Suprapubic skin (tissue), 4 donors: Measurements from ENCODE around the gene NPIPA3. TPM values are rescaled to one million over a fixed set of nuclear protein-coding genes. Genes with fewer than 3 reads are reported as not detected.
"Not testable (repeated sequence)": the region's sequence is repeated elsewhere in the genome, so short reads cannot be mapped to it uniquely, and the experiment has no call there.

Experiments
- DNase-seq, 2 donors: peaks; one replicate each; pipeline ENCODE4 v3.0.0-alpha.2; 2019; ENCODE audit warnings: low spot score in 2 of 2
- H3K27ac ChIP-seq: fragments of 200-600 bp; sonication (generic); one replicate; pipeline ENCODE4 v1.5.1; 2019
- H3K27me3 ChIP-seq: fragments of 200-600 bp; sonication (generic); one replicate; pipeline ENCODE4 v1.5.1; 2019
- H3K36me3 ChIP-seq: fragments of 200-600 bp; sonication (generic); one replicate; pipeline ENCODE4 v1.5.1; 2019
- H3K4me1 ChIP-seq: fragments of 200-600 bp; sonication (generic); one replicate; pipeline ENCODE4 v1.5.1; 2019
- H3K4me3 ChIP-seq: fragments of 200-600 bp; sonication (generic); one replicate; pipeline ENCODE4 v1.5.1; 2019; ENCODE audit warnings: mild to moderate bottlenecking
- H3K9me3 ChIP-seq: fragments of 200-600 bp; sonication (generic); one replicate; pipeline ENCODE4 v1.5.1; 2019
- CTCF ChIP-seq, 2 donors: fragments of 200-600 bp in 1 of 2; fragments of 450-650 bp in 1 of 2; sonication (generic) in 1 of 2; IDR thresholded peaks; one replicate each; pipeline ENCODE4 v1.5.1; 2016 to 2019; ENCODE audit warnings: antibody characterized with exemption in 2 of 2, mild to moderate bottlenecking in 1 of 2, moderate library complexity in 1 of 2
- EP300 ChIP-seq: sonication (generic); formaldehyde crosslinking; IDR thresholded peaks from one replicate; pipeline ENCODE4 v1.6.1; 2017; ENCODE audit warnings: antibody characterized with exemption
- POLR2A ChIP-seq, 2 donors: fragments of 450-650 bp; IDR thresholded peaks; one replicate each; pipeline ENCODE4 v1.6.1; 2017; ENCODE audit warnings: antibody characterized with exemption in 2 of 2, mild to moderate bottlenecking in 2 of 2, moderate library complexity in 2 of 2
- POLR2AphosphoS5 ChIP-seq, 3 donors: sonication (generic); formaldehyde crosslinking; IDR thresholded peaks; one replicate each; pipeline ENCODE4 v1.6.1; 2017; ENCODE audit warnings: antibody characterized with exemption in 3 of 3
- WGBS: methylation state at CpG from one replicate; pipeline ENCODE4 v1.1.5; 2018; 5-methylcytosine and 5-hydroxymethylcytosine counted together
- total RNA-seq, 4 donors: library from RNA; depleted of rRNA; stranded (reverse); fragments of >200 nt; gene quantifications; one replicate each; pipeline ENCODE4 v1.1.0, GENCODE V29; 2016

Gene NPIPA3
- total RNA-seq, 4 donors from 2014 or later = 1.9 to 2.3 TPM; not detected in 2

DNA sequence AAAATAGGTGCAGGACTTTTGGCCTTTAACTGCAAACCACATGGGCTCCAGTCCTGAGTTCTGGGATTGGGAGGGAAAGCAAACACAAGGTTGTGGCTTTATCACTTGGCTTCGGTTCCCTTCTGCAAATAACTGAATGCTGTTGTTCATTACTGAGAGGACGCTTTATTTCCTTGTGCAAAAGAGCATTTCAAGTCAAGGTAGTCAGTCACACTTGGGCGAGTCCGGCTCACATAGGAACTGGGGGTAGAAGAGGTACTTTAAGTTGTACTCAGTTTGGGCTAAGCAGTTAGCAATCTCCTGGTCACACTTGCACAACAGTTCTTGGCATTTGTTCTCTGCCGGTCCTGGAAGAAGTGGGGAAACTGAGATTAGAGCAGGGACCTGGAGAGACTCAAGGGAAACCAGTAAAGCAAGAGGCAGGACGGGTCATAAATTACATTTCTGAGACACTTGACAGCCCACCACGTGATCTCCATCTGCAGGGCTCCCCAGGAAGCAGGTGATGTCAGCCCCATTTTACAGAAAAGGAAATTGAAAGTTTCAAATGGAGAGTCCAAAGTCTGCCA is 30.7 kb upstream of the NPIPA3 start:
- H3K9me3 ChIP-seq = no peaks in the 10 kb centered on the region
- H3K27me3 ChIP-seq = no peaks in the 10 kb centered on the region
- H3K4me3 ChIP-seq = no peak overlapping the region
- WGBS = 62% methylated on average over 7 of the region's 7 CpGs
- no peak overlapping the region for H3K27ac ChIP-seq
- no peak for DNase-seq
- TF ChIP-seq EP300 (no peak), POLR2AphosphoS5 (IDR thresholded peaks at IDR 0.05) (no peak), POLR2A (IDR thresholded peaks at IDR 0.05) (no peak), CTCF (IDR thresholded peaks at IDR 0.05) (no peak)
- no peaks in the 10 kb centered on the region for H3K4me1 ChIP-seq
- H3K36me3 ChIP-seq = peaks cover 14% of the 10 kb centered on the region

GRCh38 chr16:14676633-14677032 is 26.6 kb upstream of the NPIPA3 start:
- no peak overlapping the region for H3K4me3 ChIP-seq
- H3K36me3 ChIP-seq = no peaks in the 10 kb centered on the region
- DNase-seq = no peak
- H3K27me3 ChIP-seq = no peaks in the 10 kb centered on the region
- TF ChIP-seq POLR2AphosphoS5 (IDR thresholded peaks at IDR 0.05) = no peak
- TF ChIP-seq EP300 = no peak
- TF ChIP-seq CTCF (IDR thresholded peaks at IDR 0.05) = no peak
- TF ChIP-seq POLR2A (IDR thresholded peaks at IDR 0.05) = no peak
- H3K9me3 ChIP-seq = no peaks in the 10 kb centered on the region
- WGBS = 87% methylated on average over 3 of the region's 3 CpGs
- no peaks in the 10 kb centered on the region for H3K4me1 ChIP-seq
- no peak overlapping the region for H3K27ac ChIP-seq

- no peak overlapping the region for H3K27ac ChIP-seq
- no peak for DNase-seq
- H3K36me3 ChIP-seq = no peaks in the 10 kb centered on the region
- 94% methylated on average over 5 of the region's 5 CpGs for WGBS
- no peaks in the 10 kb centered on the region for H3K27me3 ChIP-seq
- no peaks in the 10 kb centered on the region for H3K9me3 ChIP-seq
- no peak for TF ChIP-seq EP300
- no peak for TF ChIP-seq CTCF (IDR thresholded peaks at IDR 0.05)
- H3K4me1 ChIP-seq = no peaks in the 10 kb centered on the region
- no peak overlapping the region for H3K4me3 ChIP-seq
Observed at GRCh38 chr16:14677627-14678026, 25.6 kb upstream of the NPIPA3 start.

GRCh38 chr16:14678748-14679497 is 24.3 kb upstream of the NPIPA3 start:
- no peak overlapping the region for H3K27ac ChIP-seq
- no peaks in the 10 kb centered on the region for H3K4me1 ChIP-seq
- H3K27me3 ChIP-seq = no peaks in the 10 kb centered on the region
- no peaks in the 10 kb centered on the region for H3K9me3 ChIP-seq
- no peak overlapping the region for H3K4me3 ChIP-seq
- WGBS = 83% methylated on average over 10 of the region's 11 CpGs
- no peak for DNase-seq
- no peaks in the 10 kb centered on the region for H3K36me3 ChIP-seq
- TF ChIP-seq EP300 = no peak
- no peak for TF ChIP-seq POLR2A (IDR thresholded peaks at IDR 0.05)
- no peak for TF ChIP-seq CTCF (IDR thresholded peaks at IDR 0.05)
- no peak for TF ChIP-seq POLR2AphosphoS5 (IDR thresholded peaks at IDR 0.05)

GRCh38 chr16:14680396-14680795 is 22.8 kb upstream of the NPIPA3 start:
- DNase-seq, H3K4me3 ChIP-seq: not testable (repeated sequence)
- WGBS = 88% methylated on average over 7 of the region's 7 CpGs

More at GRCh38 chr16:14680396-14680795, 22.8 kb upstream of the NPIPA3 start:
- H3K27me3 ChIP-seq, H3K27ac ChIP-seq, H3K9me3 ChIP-seq, H3K4me1 ChIP-seq, H3K36me3 ChIP-seq: not testable (repeated sequence)
